Activated CD4-positive, CD25-positive, alpha-beta regulatory T cell treated with anti-CD3 and anti-CD28 coated beads, Interleukin-2, amount 50 U/mL, for 24 hours (primary cell): ENCODE data around the gene FAM83F.
A peak's percentile ranks its signal among the peaks of the same experiment; 100 is the strongest.

Source experiments
- ATAC-seq, 2 donors: fragments of 150-1000 bp; cut with Tn5 transposase; one replicate each; pipeline ENCODE4 v1.10.0; 2021; ENCODE audit warnings: mild to moderate bottlenecking in 1 of 2, moderate library complexity in 1 of 2

Gene FAM83F

GRCh38 chr22:40037320-40037719, 42.6 kb downstream of the FAM83F start:
- no peak for ATAC-seq

- no peak for ATAC-seq
Measured at GRCh38 chr22:40039482-40040115, 44.8 kb downstream of the FAM83F start.

- ATAC-seq = no peak
Measured at GRCh38 chr22:40040927-40041326, 46.2 kb downstream of the FAM83F start.

GRCh38 chr22:40041366-40042137, 46.8 kb downstream of the FAM83F start:
- no peak for ATAC-seq

GRCh38 chr22:40042312-40042711, 47.6 kb downstream of the FAM83F start:
- no peak for ATAC-seq

- no peak for ATAC-seq
Measured at GRCh38 chr22:40043081-40043480, 48.3 kb downstream of the FAM83F start.

GRCh38 chr22:40043793-40044101, 49.0 kb downstream of the FAM83F start:
- ATAC-seq = no peak

- peak; percentile 88 to 89 for ATAC-seq
Measured at GRCh38 chr22:40044102-40044869, 49.5 kb downstream of the FAM83F start.

GRCh38 chr22:40044870-40045834, 50.4 kb downstream of the FAM83F start:
- ATAC-seq = peak; percentile 4 to 12

GRCh38 chr22:40046126-40046525, 51.4 kb downstream of the FAM83F start:
- ATAC-seq = no peak

GRCh38 chr22:40050258-40050657, 55.5 kb downstream of the FAM83F start:
- no peak for ATAC-seq

GRCh38 chr22:40051322-40051721, 56.6 kb downstream of the FAM83F start:
- ATAC-seq = no peak

GRCh38 chr22:40053460-40053859, 58.7 kb downstream of the FAM83F start:
- no peak for ATAC-seq

- ATAC-seq = no peak
Measured at GRCh38 chr22:40054486-40054885, 59.7 kb downstream of the FAM83F start.

- ATAC-seq = peak; percentile 97
Measured at GRCh38 chr22:40055143-40055883, 60.6 kb downstream of the FAM83F start.

GRCh38 chr22:40056154-40056553, 61.4 kb downstream of the FAM83F start:
- ATAC-seq = no peak

GRCh38 chr22:40056559-40056958, 61.8 kb downstream of the FAM83F start:
- ATAC-seq = no peak

GRCh38 chr22:40057652-40058051, 62.9 kb downstream of the FAM83F start:
- ATAC-seq = no peak

GRCh38 chr22:40058265-40058664, 63.5 kb downstream of the FAM83F start:
- no peak for ATAC-seq

GRCh38 chr22:40065981-40066380, 71.2 kb downstream of the FAM83F start:
- ATAC-seq = no peak

- ATAC-seq = no peak
Measured at GRCh38 chr22:40067639-40068038, 72.9 kb downstream of the FAM83F start.

- peak; percentile 55 for ATAC-seq
Measured at GRCh38 chr22:40070701-40071100, 75.9 kb downstream of the FAM83F start.
